ENCODE data around the gene WDR93.
A peak's percentile ranks its signal among the peaks of the same experiment; 100 is the strongest.

WDR93 gene

GRCh38 chr15:89750560-89751542, 60.2 kb downstream of the WDR93 start, which contains the start of gene MESP1:
MESP1 (minus strand) TSS chr15:89751249; CDS start chr15:89751231, 18 bp downstream.
- peak; percentile 36 for DNase-seq

DNA sequence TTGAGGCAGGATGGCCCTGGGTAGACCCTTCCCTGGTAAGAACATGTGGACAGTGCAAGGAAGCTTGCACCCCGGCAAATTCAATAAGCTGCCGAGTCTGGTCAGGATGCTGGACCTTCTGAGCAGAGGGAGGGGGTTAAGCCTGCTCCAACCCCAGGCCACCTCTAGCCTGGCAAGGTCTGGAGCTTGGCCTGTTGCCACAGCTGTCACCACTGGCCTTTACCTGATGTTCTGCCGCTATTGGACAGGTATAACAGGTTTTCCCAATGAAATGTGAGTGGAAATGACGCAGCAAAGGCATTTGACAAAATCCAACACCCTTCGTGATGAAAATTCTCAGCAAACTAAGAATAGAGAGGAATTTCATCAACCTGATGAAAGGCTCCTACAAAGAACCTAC, 61.1 kb downstream of the WDR93 start:
- no peak for DNase-seq

DNA sequence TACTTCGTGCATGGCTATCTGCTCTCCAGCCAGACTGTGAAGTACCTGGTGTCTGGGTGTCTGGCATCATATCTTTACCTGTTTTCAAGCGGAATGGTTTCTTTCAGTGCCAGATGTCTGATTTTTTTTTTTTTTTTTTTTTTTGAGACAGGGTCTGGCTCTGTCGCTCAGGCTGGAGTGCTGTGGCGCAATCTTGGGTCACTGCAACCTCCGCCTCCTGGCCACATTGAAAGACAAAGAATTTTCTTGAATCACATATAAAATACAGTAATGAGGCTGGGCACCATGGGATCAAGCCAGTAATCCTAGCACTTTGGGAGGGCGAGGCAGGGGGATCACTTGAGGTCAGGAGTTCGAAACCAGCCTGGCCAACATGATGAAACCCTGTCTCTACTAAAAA, 63.2 kb downstream of the WDR93 start:
- DNase-seq = no peak

DNA sequence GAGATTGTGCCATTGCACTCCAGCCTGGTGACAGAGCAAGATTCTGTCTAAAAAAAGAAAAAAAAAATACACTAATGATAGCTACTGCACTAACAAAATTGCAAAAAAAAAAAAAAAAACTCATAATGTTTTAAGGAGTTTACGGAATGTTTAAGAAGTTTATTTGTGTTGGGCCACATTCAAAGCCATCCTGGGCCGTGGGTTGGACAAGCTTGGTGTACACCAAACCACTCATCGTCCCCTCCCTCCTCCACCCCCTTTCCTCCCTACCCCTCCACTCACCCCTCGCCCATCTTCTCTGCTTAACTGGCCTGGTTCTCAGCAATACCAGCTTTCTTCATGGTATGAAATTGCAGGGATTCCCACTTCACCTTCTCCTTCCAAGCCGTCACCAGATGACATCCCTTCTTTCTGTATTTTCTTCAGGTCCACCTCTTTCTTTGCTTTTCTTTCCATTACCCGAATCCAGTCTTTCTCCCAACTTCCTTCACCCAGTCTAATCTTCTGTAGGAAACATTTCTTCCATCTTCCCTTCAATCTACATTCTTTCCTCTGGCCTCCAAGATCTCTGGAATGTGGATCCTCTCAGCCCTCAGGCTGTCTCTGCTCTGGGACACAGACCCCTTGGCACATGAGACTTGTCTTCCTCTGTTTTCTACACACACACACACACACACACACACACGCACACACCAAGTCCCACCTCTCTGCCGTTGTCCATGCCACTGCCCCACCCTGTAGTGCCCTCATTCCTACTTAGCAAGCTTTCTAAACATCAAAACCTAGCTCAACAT, 63.9 kb downstream of the WDR93 start:
- no peak for DNase-seq

GRCh38 chr15:89755701-89756100, 65.1 kb downstream of the WDR93 start:
- DNase-seq = no peak

DNA sequence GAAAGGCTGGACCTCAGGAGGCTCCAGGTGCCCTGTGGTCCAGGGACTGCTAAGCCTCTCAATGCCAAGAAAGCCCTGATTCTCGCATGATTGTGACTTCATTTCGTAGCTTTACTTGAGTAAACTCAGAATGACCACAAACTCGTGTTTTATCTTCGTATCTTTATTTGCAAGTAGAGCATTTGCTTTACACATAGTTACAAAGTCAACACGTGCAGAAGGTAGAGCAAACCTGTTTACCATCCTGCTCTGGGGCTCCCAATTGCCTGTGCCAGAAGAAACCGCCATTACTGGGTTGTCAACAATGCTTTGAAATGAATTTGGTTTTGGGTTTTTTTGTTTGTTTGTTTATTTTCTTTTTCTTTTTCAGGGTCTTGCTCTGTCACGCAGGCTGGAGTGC, 66.3 kb downstream of the WDR93 start:
- no peak for DNase-seq

GRCh38 chr15:89758283-89758682, 67.7 kb downstream of the WDR93 start:
- no peak for DNase-seq

DNA sequence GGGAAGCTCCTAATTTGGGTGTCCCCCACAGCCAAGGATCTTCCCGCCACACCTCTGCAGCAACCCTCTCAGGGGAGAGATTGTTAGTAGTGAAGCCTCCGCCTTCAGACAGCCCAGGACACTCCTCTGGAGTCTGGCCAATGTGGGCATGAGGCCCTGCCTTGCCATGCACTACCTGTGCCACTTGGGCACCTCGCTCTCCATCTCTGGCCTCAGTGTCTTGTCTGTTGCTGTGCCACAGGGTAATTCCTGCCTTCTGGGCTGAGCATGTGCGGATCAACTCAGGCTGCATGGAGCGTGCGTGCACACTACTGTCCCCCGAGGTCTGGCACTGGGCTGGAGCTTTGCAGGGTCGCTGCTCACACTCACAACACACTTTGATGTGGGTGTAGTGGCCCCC, 68.4 kb downstream of the WDR93 start:
- no peak for DNase-seq

- DNase-seq = no peak
Observed at GRCh38 chr15:89759835-89760234, 69.2 kb downstream of the WDR93 start.

DNA sequence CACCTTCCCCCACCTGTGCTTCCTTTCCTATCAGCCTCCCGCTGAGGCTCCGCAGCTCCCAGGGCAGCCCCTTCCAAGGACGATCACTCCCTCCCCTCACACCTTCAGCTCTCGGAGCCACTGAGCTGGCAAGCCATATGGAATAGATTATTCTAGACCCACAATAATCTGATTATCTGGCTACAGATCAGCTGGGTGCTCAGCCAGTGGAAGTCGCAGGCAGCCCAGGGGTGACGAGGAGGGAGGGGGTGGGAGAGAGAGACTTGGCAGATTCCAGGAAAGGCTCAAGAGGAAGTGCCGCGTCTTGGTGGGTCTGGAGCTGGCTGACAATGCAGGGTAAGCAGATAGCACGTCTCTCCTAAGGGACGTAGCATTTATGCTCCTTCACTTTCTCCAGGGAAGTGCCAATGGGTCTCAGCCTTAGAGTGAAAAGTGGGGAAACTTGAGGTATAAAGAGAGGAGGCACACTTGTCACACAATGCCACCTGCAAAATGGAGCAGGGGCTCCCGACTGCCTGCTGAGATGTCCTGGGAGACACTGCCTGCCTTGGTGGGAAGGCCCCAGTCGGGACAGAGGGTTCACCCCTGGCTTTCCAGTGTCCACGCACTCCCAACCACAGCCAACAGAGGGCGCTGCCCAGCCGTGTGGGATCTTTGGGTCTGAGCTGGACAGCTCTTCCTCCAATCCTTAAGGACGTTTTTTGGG, 69.8 kb downstream of the WDR93 start:
- DNase-seq = peak; percentile 22

DNA sequence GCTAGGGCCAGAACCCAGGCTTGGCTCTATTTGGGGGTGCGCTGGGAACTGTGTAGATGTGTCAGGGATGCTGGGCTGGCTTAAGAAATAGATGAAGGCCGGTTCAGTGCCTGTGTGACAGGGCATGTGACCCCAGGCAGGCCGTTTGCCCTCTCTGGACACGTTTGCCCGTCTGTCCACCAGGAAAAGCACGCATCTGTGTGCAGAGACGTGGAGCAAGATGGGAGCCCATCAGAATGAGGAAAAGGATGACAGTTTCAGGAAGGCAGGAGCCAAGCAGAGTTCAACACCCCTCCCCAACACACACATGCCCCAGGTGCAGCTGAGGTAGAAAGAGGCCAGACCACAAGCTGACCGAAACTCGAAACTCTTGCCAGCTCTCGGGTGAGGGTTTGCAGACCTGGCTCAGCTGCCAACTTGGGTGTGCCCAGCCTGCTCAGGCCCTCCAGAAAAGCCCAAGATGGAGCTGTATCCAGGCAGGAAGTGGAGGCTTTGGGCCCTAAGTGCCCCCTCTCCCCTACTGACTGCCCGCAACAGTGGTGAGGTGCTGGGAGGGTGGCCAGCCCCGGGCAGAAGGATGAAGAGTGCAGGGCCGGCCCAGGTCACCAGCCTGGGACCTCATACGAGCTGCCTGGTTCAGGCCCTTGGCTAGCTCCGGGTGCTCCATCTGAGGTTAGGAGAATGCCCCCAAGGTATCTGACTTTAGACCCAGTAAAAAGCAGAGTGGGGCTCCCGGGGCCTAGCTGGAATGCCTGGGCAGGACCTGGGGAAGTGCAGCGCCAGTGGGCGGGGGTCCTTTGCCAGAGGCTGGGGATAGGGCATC, 70.6 kb downstream of the WDR93 start:
- no peak for DNase-seq

- no peak for DNase-seq
Observed at GRCh38 chr15:89761929-89762328, 71.3 kb downstream of the WDR93 start.

- no peak for DNase-seq
Observed at GRCh38 chr15:89765694-89766093, 75.1 kb downstream of the WDR93 start.

GRCh38 chr15:89766357-89767311, 76.0 kb downstream of the WDR93 start:
- no peak for DNase-seq

DNA sequence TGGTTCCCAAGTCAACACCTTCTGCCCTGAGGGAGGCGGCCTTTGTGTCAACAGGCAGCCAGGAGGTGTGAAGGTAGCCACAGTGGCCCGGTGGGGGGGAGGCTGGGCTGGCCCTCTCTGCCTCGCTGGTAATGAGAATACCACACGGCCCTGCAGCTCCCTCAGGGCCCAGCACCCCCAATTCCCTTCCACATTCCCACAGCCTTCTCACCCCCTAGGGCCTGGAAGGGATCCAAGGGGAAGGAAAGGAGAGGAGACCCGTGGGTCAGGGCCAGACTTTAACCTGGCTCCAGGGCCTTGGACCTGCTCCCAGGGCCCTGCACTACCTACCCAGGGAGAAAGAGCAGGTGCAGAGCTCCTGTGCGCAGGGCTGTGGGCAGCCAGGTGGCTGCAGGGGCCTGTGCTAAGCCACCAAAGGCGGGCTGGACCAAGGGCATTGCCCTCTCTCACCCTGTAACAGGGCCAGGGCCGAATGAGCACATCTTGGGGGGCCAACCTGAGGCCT, 76.9 kb downstream of the WDR93 start:
- no peak for DNase-seq

- no peak for DNase-seq
Observed at GRCh38 chr15:89768071-89768500, 77.5 kb downstream of the WDR93 start.

- no peak for DNase-seq
Observed at GRCh38 chr15:89769366-89769765, 78.8 kb downstream of the WDR93 start.

GRCh38 chr15:89770041-89770440, 79.4 kb downstream of the WDR93 start:
- DNase-seq = no peak

GRCh38 chr15:89772932-89773583, 82.4 kb downstream of the WDR93 start:
- DNase-seq = no peak

DNA sequence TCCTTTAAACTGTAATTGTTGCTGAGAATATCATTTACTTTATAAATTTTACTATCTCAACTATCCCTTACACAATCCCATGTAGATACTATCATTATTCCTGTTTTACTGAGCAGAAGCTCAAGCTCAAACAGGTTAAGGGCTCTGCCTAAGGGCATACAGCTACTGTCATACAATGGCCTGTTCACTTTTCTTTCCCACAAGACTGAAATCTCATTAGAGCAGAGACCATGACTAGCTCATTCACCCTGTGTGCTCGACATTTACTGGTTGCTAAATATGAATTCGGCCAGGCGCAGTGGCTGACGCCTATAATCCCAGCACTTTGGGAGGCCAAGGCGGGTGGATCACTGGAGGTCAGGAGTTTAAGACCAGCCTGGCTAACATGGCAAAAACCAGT, 83.9 kb downstream of the WDR93 start:
- DNase-seq = no peak
